Retinal pigment epithelial cell (primary cell): ENCODE data around the gene MRPL51.

Source experiments
- DNase-seq: peaks from one replicate; pipeline ENCODE4 v3.0.0-alpha.2; 2010; ENCODE audit warnings: low read depth
- H3K4me3 ChIP-seq: 2 replicates; pipeline ENCODE4 v1.5.1; 2011; ENCODE audit warnings: mild to moderate bottlenecking, low read length, control low read depth, moderate library complexity
- CTCF ChIP-seq: conservative IDR thresholded peaks from 2 replicates; pipeline ENCODE4 v1.5.1; 2011; ENCODE audit warnings: low read depth, low read length, control low read depth, inconsistent platforms

MRPL51 gene

GRCh38 chr12:6444031-6444430 lies 49.0 kb downstream of the MRPL51 start:
- TF ChIP-seq CTCF: no peak
- H3K4me3 ChIP-seq: no peak overlapping the region
- DNase-seq: no peak

DNA sequence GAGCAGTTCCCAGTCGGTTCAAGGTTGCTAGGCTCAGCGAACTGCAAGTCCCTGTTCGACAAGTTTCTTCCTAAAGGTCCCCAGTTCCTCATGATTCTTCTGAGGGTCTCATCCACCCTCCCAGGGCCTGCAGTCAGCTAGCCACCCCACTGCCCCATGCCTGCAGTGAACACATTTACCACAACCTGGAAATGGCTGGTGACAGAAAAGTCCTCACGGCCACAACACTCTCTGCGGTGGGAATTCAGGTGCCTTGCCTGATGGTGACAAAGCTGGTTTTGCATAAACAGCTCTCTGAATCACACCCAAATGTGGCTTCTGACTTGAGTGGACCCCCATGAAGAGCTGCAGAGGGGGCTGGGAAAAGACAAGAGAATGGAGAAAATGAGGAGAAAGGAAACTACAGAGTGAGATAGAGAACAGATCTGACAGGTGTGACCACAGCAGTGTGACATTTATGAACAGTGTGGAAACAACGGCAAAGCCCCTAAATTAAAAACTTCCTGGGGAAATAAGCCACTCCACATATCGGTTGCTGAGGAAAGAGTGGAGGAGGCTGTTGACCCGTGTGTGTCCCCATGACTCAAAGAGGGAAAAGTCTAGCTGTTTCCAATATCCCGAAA lies 49.6 kb downstream of the MRPL51 start:
- TF ChIP-seq CTCF: no peak
- no peak overlapping the region for H3K4me3 ChIP-seq
- DNase-seq: no peak

DNA sequence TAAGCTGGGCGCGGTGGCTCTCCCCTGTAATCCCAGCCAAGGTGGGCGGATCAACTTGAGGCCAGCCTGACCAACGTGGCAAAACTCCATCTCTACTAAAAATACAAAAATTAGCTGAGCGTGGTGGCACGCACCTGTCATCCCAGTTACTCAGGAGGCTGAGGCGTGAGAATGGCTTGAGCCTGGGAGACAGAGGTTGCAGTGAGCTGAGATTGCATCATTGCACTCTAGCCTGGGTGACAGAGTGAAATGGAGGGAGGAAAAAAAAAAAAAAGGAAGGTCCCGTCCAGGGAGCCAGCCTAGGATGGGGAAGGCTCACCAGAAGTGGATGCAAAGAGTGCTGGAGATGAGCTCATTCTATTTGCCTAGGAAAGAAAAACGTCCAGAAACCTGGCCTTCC lies 50.2 kb downstream of the MRPL51 start:
- TF ChIP-seq CTCF: no peak
- no peak overlapping the region for H3K4me3 ChIP-seq
- no peak for DNase-seq
